ENCODE results near the gene OR51L1. TPM values are rescaled to one million over a fixed set of nuclear protein-coding genes. Genes with fewer than 3 reads are reported as not detected.

OR51L1 gene
- total RNA-seq, 4 donors from 2014 or later = not detected

DNA sequence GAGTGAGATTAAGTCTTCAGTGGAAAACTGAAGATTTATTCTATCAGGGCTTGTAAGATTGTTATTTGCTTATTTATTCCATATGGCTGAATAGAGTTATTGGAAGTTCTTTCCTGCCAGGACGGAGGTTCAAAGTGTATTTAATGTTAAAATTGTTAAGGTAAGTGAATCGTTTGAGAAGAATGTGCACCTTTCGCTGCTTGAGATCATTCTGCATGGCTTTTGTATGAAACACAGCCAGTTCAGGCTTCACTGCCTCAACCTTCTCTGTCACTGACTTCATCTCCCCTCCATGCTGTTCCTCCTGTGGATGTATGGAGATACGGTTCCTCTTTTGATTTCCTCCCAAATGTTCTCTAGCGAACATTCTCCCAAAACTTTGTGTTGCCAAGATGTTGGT is 19.2 kb upstream of the OR51L1 start:
- WGBS, 2 donors = 73 to 74% methylated on average over 5 of the region's 5 CpGs
- intact Hi-C loops (cut with DNase I; ENCODE audit: low total_unique reads) = no loop called here
- no peak for DNase-seq (ENCODE audit: low spot score in 2 of 2)
- H3K4me3 ChIP-seq (ENCODE audit: low read depth, poor library complexity, severe bottlenecking) = no peak overlapping the region
- no peak for TF ChIP-seq POLR2A (IDR thresholded peaks at IDR 0.05)
- TF ChIP-seq, protein P1, sequence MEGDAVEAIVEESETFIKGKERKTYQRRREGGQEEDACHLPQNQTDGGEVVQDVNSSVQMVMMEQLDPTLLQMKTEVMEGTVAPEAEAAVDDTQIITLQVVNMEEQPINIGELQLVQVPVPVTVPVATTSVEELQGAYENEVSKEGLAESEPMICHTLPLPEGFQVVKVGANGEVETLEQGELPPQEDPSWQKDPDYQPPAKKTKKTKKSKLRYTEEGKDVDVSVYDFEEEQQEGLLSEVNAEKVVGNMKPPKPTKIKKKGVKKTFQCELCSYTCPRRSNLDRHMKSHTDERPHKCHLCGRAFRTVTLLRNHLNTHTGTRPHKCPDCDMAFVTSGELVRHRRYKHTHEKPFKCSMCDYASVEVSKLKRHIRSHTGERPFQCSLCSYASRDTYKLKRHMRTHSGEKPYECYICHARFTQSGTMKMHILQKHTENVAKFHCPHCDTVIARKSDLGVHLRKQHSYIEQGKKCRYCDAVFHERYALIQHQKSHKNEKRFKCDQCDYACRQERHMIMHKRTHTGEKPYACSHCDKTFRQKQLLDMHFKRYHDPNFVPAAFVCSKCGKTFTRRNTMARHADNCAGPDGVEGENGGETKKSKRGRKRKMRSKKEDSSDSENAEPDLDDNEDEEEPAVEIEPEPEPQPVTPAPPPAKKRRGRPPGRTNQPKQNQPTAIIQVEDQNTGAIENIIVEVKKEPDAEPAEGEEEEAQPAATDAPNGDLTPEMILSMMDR (IDR thresholded peaks at IDR 0.05) = no peak

DNA sequence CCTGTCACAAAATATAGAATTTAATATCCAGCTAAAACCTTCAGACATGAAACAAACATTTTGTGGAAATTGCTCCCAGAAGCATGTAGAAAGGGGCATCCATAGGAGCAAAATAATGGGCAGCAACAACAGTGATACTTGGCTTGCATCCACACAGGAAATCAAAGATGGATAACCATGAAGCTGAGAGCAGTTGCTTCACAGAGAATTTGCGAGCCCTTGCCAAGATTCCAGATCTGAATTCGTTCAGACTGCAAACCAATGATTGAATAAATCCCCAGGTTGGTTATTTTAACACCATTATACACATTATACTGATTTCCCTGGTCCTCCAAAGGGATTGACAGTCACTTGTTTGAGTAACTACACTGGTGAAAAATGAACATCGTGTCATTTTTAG is 15.6 kb upstream of the OR51L1 start:
- H3K4me3 ChIP-seq (ENCODE audit: low read depth, poor library complexity, severe bottlenecking) = no peak overlapping the region
- intact Hi-C loops (cut with DNase I; ENCODE audit: low total_unique reads) = no loop called here
- TF ChIP-seq POLR2A (IDR thresholded peaks at IDR 0.05) = no peak
- TF ChIP-seq, protein P1 (IDR thresholded peaks at IDR 0.05) = no peak
- WGBS, 2 donors = 42 to 45% methylated on average over 3 of the region's 3 CpGs
- no peak for DNase-seq (ENCODE audit: low spot score in 2 of 2)

DNA sequence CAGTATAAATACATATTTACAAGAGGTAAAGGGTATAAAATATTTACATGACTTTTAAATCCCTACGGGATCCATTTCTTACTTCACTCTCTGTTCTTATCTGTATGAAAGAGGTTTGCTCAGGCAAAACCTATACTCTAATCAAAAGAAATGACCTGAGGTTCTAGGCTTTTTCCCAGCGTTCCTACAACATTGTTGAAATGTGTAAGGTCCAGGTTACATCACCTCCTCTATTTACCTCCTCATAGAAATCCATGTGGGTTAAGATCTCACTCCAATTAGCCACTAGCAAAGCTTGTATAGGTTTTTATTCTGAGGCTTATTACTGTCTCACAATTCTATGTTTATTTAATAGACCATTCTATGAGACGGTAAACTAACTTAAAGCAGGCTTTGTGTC is 12.0 kb upstream of the OR51L1 start:
- H3K4me3 ChIP-seq (ENCODE audit: low read depth, poor library complexity, severe bottlenecking) = no peak overlapping the region
- 80% methylated on average over 3 of the region's 3 CpGs for WGBS, 2 donors
- intact Hi-C loops (cut with DNase I; ENCODE audit: low total_unique reads) = no loop called here
- no peak for DNase-seq (ENCODE audit: low spot score in 2 of 2)
- TF ChIP-seq, protein P1 (IDR thresholded peaks at IDR 0.05) = no peak
- no peak for TF ChIP-seq POLR2A (IDR thresholded peaks at IDR 0.05)

DNA sequence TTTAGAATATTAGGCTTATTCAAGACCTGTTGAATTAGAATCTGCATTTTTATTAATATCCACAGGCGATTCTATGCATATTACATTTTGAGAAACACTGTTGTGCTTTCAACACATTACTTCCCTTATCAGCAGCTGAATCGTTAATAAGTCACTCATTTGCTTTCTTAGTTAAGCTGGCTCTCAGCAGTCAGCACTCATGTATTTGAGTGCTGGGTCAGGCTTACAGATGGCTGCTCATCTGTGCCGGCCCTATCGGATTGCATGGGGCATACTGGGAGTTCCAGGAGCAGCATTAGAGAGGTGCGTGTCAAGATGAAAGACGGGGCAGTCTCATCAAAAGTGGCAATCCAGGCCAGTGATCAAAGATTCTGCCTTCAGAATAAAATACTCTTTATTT is 10.8 kb upstream of the OR51L1 start:
- no peak for DNase-seq (ENCODE audit: low spot score in 2 of 2)
- intact Hi-C loops (cut with DNase I; ENCODE audit: low total_unique reads) = no loop called here
- no peak overlapping the region for H3K4me3 ChIP-seq (ENCODE audit: low read depth, poor library complexity, severe bottlenecking)
- 76 to 80% methylated on average over 6 of the region's 6 CpGs for WGBS, 2 donors
- no peak for TF ChIP-seq POLR2A (IDR thresholded peaks at IDR 0.05)
- TF ChIP-seq, protein P1 (IDR thresholded peaks at IDR 0.05) = no peak

DNA sequence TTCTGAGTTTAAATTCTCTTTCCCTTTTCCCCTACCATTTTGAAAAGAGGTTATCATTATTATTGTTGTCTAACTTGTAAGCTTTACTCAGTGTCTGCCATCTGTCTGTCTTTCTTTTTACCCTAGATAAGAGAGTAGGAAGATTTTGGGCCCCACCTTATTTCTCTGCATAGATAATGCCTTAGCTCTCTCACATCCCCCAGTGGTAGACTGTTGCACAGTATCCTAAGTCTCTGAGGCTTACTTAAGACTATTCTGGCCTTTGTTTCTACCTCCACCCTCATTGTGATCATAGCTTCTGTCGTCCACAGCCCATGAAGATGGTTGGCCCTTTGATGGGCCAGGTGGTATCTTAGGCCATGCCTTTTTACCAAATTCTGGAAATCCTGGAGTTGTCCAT is 3.6 kb upstream of the OR51L1 start:
- no peak for DNase-seq (ENCODE audit: low spot score in 2 of 2)
- no peak overlapping the region for H3K4me3 ChIP-seq (ENCODE audit: low read depth, poor library complexity, severe bottlenecking)
- TF ChIP-seq POLR2A (IDR thresholded peaks at IDR 0.05) = no peak
- TF ChIP-seq, protein P1 (IDR thresholded peaks at IDR 0.05) = no peak
- intact Hi-C loops (cut with DNase I; ENCODE audit: low total_unique reads) = no loop called here
- WGBS, 2 donors = 33 to 75% methylated on average over 1 of the region's 1 CpG
